DND-41 (cell line): ENCODE results near the gene CCDC97.

Experiments
- ATAC-seq: fragments of 200-7000 bp; cut with Tn5 transposase; 3 replicates; pipeline ENCODE4 v1.9.1; 2021; ENCODE audit warnings: low read depth; ENCODE audit not compliant: insufficient read depth
- DNase-seq: peaks from one replicate; pipeline ENCODE4 v3.0.0-alpha.2; 2020
- H2AFZ ChIP-seq: 2 replicates; pipeline ENCODE4 v1.6.0; 2012; ENCODE audit warnings: low read depth, low read length
- H3K27ac ChIP-seq: 2 replicates; pipeline ENCODE4 v1.5.1; 2012; ENCODE audit warnings: low read length, inconsistent platforms
- H3K27me3 ChIP-seq: fragments of 200-600 bp; sonication (generic); 2 replicates; pipeline ENCODE4 v1.6.0; 2012; ENCODE audit warnings: low read length, mild to moderate bottlenecking, inconsistent platforms; ENCODE audit not compliant: insufficient read depth, poor library complexity
- H3K36me3 ChIP-seq: 2 replicates; pipeline ENCODE4 v1.5.1; 2012; ENCODE audit warnings: low read length, inconsistent platforms; ENCODE audit not compliant: insufficient read depth
- H3K4me1 ChIP-seq: 2 replicates; pipeline ENCODE4 v1.5.1; 2012; ENCODE audit warnings: mild to moderate bottlenecking, low read length; ENCODE audit not compliant: insufficient read depth
- H3K4me2 ChIP-seq: 2 replicates; pipeline ENCODE4 v1.6.0; 2012; ENCODE audit warnings: mild to moderate bottlenecking, moderate library complexity, low read length, inconsistent platforms; ENCODE audit not compliant: insufficient read depth
- H3K4me3 ChIP-seq, 2 experiments: fragments of 200-600 bp in 1 of 2; shearing (Covaris generic) in 1 of 2; 2 replicates each; pipeline ENCODE4 v1.5.1; 2012 to 2016; ENCODE audit warnings: inconsistent platforms in 2 of 2, low read length in 2 of 2, mild to moderate bottlenecking in 2 of 2, low read depth in 1 of 2, moderate library complexity in 1 of 2
- H3K79me2 ChIP-seq: 2 replicates; pipeline ENCODE4 v1.6.0; 2012; ENCODE audit warnings: low read length, inconsistent platforms; ENCODE audit not compliant: insufficient read depth
- H3K9ac ChIP-seq: 2 replicates; pipeline ENCODE4 v1.6.0; 2012; ENCODE audit warnings: low read depth, mild to moderate bottlenecking, inconsistent platforms, low read length, moderate library complexity
- H3K9me3 ChIP-seq: 2 replicates; pipeline ENCODE4 v1.5.1; 2012; ENCODE audit warnings: low read length, moderate library complexity, mild to moderate bottlenecking, inconsistent platforms; ENCODE audit not compliant: insufficient read depth, severe bottlenecking
- H4K20me1 ChIP-seq: 2 replicates; pipeline ENCODE4 v1.6.0; 2012; ENCODE audit warnings: low read length; ENCODE audit not compliant: insufficient read depth
- EZH2 ChIP-seq: IDR thresholded peaks from 3 replicates; pipeline ENCODE4 v1.6.1; 2012; ENCODE audit warnings: borderline replicate concordance, low read depth, mild to moderate bottlenecking, moderate library complexity, low read length, inconsistent platforms; ENCODE audit not compliant: severe bottlenecking
- TF ChIP-seq, protein P1 (sequence below): IDR thresholded peaks from 2 replicates; pipeline ENCODE4 v1.5.1; 2012; ENCODE audit warnings: borderline replicate concordance, low read length, moderate library complexity, mild to moderate bottlenecking; ENCODE audit not compliant: poor library complexity, severe bottlenecking; ENCODE audit errors: extremely low read depth

Gene CCDC97

DNA sequence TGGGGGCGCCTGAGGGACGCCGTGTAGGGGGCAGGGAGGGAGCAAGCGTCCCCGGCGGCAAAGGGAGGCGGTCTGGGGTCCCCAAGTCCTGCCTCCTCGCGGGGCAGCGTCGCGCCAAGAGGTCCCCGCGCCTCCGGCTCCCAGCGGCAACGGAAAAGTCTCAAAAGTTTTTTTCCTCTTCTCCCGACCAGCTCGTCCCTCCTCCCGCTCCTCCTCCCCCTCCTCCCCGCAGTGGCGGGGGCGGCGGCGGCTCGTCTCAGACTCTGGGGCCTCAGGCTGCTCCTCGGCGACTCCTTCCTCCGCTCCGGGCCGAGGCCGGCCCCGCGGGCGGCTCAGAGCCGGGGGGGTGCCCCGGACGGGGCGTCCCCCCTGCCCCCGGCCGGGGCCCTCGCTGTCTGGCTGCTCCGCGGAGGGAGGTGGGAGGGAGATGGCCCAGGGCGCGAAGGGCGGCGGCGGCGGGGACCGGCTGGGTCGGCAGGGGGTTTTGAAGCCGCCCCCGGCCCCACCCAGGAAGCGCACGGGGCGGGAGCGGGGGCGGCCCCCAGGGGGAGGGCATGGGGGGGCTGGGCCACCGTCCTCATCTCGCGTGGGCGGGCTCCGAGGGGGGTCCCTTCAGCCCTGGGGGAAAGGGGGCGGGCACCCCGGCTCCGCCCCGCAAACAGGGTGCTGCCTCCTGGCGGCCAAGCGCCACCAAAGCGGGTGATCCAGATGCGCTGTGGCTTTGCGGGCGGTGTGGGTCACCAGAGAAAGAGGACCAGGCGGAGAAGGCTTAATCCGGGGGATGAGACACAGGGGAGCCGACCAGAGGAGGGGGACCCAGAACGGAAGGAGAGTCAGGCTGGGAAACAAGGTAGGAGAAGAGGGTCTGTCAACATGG lies 43.7 kb downstream of the CCDC97 start, which contains the start of gene TGFB1:
TSS of gene TGFB1 (minus strand) at position 457 of the 877 bp plus-strand sequence. CDS start 878 bp downstream, outside the sequence.
- H4K20me1 ChIP-seq = peaks cover 46% of the 10 kb centered on the region
- DNase-seq (peak; percentile 92), ATAC-seq (peak; percentile 71)
- H3K4me3 ChIP-seq = peak within 1 kb of the TSS; percentile 93 to 95
- H3K36me3 ChIP-seq = peaks cover 18% of the 10 kb centered on the region
- no peaks in the 10 kb centered on the region for H3K27me3 ChIP-seq
- peaks cover 56% of the 10 kb centered on the region for H3K79me2 ChIP-seq
- H3K9ac ChIP-seq = peak within 1 kb of the TSS; percentile 97
- peak within 1 kb of the TSS; percentile 78 for H2AFZ ChIP-seq
- TF ChIP-seq EZH2 = no peak
- TF ChIP-seq, protein P1, sequence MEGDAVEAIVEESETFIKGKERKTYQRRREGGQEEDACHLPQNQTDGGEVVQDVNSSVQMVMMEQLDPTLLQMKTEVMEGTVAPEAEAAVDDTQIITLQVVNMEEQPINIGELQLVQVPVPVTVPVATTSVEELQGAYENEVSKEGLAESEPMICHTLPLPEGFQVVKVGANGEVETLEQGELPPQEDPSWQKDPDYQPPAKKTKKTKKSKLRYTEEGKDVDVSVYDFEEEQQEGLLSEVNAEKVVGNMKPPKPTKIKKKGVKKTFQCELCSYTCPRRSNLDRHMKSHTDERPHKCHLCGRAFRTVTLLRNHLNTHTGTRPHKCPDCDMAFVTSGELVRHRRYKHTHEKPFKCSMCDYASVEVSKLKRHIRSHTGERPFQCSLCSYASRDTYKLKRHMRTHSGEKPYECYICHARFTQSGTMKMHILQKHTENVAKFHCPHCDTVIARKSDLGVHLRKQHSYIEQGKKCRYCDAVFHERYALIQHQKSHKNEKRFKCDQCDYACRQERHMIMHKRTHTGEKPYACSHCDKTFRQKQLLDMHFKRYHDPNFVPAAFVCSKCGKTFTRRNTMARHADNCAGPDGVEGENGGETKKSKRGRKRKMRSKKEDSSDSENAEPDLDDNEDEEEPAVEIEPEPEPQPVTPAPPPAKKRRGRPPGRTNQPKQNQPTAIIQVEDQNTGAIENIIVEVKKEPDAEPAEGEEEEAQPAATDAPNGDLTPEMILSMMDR = peak; percentile 93
- H3K9me3 ChIP-seq = no peaks in the 10 kb centered on the region
- peaks cover 43% of the 10 kb centered on the region for H3K4me1 ChIP-seq
- peak within 1 kb of the TSS; percentile 87 for H3K27ac ChIP-seq
- peak within 1 kb of the TSS; percentile 78 for H3K4me2 ChIP-seq

DNA sequence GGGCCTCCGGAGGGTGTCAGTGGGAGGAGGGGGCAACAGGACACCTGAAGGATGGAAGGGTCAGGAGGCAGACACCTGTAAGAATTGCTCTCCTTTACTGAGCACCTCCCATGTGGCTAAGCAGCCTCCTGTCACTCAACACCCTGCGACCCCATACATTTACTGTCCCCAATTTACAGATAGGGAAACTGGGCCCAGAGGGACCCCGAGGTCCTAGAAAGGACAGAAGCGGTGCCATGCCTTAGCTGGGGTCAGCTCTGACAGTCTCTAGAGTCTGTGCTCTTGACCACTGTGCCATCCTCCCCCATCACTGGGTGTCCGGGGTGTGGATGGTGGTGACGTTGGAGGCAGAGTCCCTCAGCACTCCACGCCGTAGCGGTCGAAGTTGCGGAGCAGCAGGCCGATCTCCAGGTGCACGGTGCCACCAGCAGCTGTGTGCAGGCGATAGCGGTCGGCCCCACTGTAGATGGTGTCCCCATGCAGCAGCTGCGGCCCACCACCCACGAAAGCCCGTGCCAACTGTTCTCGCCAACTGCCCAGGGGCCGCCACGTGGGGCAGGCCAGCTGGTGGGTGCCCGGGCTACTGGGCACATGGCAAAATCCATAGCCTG lies 44.5 kb downstream of the CCDC97 start:
- peaks cover 49% of the 10 kb centered on the region for H3K79me2 ChIP-seq
- TF ChIP-seq, protein P1 = no peak
- no peak for TF ChIP-seq EZH2
- peak overlapping the region; percentile 78 for H3K4me2 ChIP-seq
- peaks cover 35% of the 10 kb centered on the region for H3K4me1 ChIP-seq
- peak overlapping the region; percentile 97 for H3K9ac ChIP-seq
- peak overlapping the region; percentile 66 for H3K27ac ChIP-seq
- H3K9me3 ChIP-seq = no peaks in the 10 kb centered on the region
- peak overlapping the region; percentile 93 to 95; a peak in 3 of 4 replicates for H3K4me3 ChIP-seq
- DNase-seq (no peak), ATAC-seq (no peak)
- H3K27me3 ChIP-seq = no peaks in the 10 kb centered on the region
- peaks cover 42% of the 10 kb centered on the region for H4K20me1 ChIP-seq
- H2AFZ ChIP-seq = peak overlapping the region; percentile 13; the same call in 1 of the 2 replicates
- H3K36me3 ChIP-seq = peaks cover 10% of the 10 kb centered on the region; the same call in 1 of the 2 replicates

DNA sequence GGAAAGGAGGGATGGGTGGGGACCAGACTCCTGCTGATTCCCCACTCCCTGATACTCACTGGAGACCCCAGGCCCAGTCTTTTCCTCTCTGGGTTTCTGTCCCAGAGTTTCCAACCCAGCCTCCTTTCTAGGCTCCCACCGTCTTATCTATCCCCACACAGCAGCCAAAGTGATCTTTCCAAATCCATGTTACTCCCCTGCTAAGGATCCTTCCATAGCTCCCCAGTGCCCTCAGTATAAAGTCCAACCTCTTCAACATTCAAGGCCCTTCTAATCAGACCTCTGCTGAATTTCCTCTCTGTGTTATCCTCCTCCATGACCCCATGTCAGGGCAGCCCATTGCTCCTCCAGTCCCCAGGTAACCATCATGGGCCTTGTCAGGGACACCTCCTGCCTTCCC lies 45.1 kb downstream of the CCDC97 start:
- H3K79me2 ChIP-seq = peaks cover 43% of the 10 kb centered on the region
- H3K36me3 ChIP-seq = peaks cover 10% of the 10 kb centered on the region; the same call in 1 of the 2 replicates
- no peaks in the 10 kb centered on the region for H3K9me3 ChIP-seq
- DNase-seq (no peak), ATAC-seq (no peak)
- no peaks in the 10 kb centered on the region for H3K27me3 ChIP-seq
- H3K4me1 ChIP-seq = peaks cover 30% of the 10 kb centered on the region
- H4K20me1 ChIP-seq = peaks cover 36% of the 10 kb centered on the region
- TF ChIP-seq EZH2 = no peak
- TF ChIP-seq, protein P1 = no peak
- H3K9ac ChIP-seq = no peak overlapping the region
- H3K4me3 ChIP-seq = no peak overlapping the region
- no peak overlapping the region for H3K27ac ChIP-seq
- no peak overlapping the region for H2AFZ ChIP-seq
- H3K4me2 ChIP-seq = peak overlapping the region; percentile 78; the same call in 1 of the 2 replicates
